Erythroblast (primary cell): ENCODE data around the gene RTCA.

Experiments
- GATA1 ChIP-seq: IDR thresholded peaks from 2 replicates; pipeline ENCODE4 v1.6.1; 2011; ENCODE audit warnings: low read depth, mild to moderate bottlenecking, control low read depth, low read length, moderate library complexity
- POLR2A ChIP-seq: IDR thresholded peaks from 2 replicates; pipeline ENCODE4 v1.6.1; 2011; ENCODE audit warnings: mild to moderate bottlenecking, low read length

- TF ChIP-seq POLR2A (no peak), GATA1 (no peak)
These were observed 62.1 kb downstream of the RTCA start for GRCh38 chr1:100328133-100328532.
